Mucosa of descending colon (tissue), 3 donors: ENCODE results near the gene CSNK1A1L. TPM values are rescaled to one million over a fixed set of nuclear protein-coding genes. Genes with fewer than 3 reads are reported as not detected.
"Not testable (repeated sequence)": the region's sequence is repeated elsewhere in the genome, so short reads cannot be mapped to it uniquely, and the experiment has no call there.

Experiments
- ATAC-seq: fragments of 200-7000 bp; cut with Tn5 transposase; one replicate; pipeline ENCODE4 v1.9.1; 2020; ENCODE audit warnings: mild to moderate bottlenecking, moderate library complexity
- DNase-seq, 3 donors: peaks; one replicate each; pipeline ENCODE4 v3.0.0-alpha.2; 2020
- H3K36me3 ChIP-seq: fragments of 200-600 bp; one replicate; pipeline ENCODE4 v1.8.0; 2021; ENCODE audit warnings: low read depth, mild to moderate bottlenecking
- H3K4me1 ChIP-seq: fragments of 200-600 bp; one replicate; pipeline ENCODE4 v1.8.0; 2021; ENCODE audit warnings: low read depth, mild to moderate bottlenecking
- H3K4me3 ChIP-seq: fragments of 200-600 bp; one replicate; pipeline ENCODE4 v1.8.0; 2021; ENCODE audit warnings: mild to moderate bottlenecking
- H3K9me3 ChIP-seq: fragments of 200-600 bp; one replicate; pipeline ENCODE4 v1.8.0; 2021; ENCODE audit warnings: mild to moderate bottlenecking
- intact Hi-C, 2 donors: fragments of 100-400 bp; cut with DNase I in 1 of 2; cut with micrococcal nuclease in 1 of 2; formaldehyde crosslinking; loops; one replicate each; pipeline versions ENCODE4 v1.11.0 to v1.11.1; 2022; cut with DNase I, micrococcal nuclease
- total RNA-seq, 3 donors: library from RNA; stranded (reverse); fragmentation: NEBNext Ultra II Directional in 2 of 3; extraction: Animal tissue kit (Norgen Biotek cat#: 25700) in 2 of 3; gene quantifications; one replicate each; pipeline versions ENCODE4 v1.2.1 to v1.2.4, GENCODE V29; 2021 to 2023
- TF ChIP-seq, protein P1 (sequence below): fragments of 200-600 bp; IDR thresholded peaks from one replicate; pipeline ENCODE4 v1.8.0; 2022; ENCODE audit warnings: antibody characterized with exemption, mild to moderate bottlenecking
- donor health status: DM: no; HTN: no; CAD: no; lungs with moderate emphysema.
- donor health status: DM: no; HTN: no; CAD: no.
- donor health status: DM: no; HTN: yes; CAD: no.

Gene CSNK1A1L
- total RNA-seq, 3 donors from 2014 or later, result not detected

DNA sequence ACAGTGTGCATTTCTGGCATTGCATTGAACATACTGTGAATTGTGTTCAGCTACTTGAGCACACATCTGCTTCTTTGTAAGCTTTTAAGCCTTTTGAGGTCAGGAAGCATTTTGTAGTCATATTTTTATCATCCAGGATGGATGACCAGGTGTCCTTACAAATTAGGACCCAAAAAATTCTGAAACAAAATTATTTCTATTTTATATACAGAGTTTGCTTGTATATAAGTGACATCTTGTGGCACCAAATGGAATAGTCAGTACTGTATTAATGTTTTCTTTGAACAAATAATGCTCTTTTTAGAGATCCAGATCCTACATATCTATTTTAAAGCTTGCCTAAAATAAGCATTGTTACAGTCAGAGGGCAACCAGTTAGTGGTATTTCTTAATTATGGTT is 36.5 kb downstream of the CSNK1A1L start:
- ATAC-seq, result no peak
- Histone ChIP-seq H3K4me1 (no peaks in the 10 kb centered on the region), H3K4me3 (no peak overlapping the region), H3K36me3 (no peaks in the 10 kb centered on the region), H3K9me3 (no peaks in the 10 kb centered on the region)
- TF ChIP-seq, protein P1, sequence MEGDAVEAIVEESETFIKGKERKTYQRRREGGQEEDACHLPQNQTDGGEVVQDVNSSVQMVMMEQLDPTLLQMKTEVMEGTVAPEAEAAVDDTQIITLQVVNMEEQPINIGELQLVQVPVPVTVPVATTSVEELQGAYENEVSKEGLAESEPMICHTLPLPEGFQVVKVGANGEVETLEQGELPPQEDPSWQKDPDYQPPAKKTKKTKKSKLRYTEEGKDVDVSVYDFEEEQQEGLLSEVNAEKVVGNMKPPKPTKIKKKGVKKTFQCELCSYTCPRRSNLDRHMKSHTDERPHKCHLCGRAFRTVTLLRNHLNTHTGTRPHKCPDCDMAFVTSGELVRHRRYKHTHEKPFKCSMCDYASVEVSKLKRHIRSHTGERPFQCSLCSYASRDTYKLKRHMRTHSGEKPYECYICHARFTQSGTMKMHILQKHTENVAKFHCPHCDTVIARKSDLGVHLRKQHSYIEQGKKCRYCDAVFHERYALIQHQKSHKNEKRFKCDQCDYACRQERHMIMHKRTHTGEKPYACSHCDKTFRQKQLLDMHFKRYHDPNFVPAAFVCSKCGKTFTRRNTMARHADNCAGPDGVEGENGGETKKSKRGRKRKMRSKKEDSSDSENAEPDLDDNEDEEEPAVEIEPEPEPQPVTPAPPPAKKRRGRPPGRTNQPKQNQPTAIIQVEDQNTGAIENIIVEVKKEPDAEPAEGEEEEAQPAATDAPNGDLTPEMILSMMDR, result no peak
- DNase-seq, result no peak
- intact Hi-C loops, result no loop called here

DNA sequence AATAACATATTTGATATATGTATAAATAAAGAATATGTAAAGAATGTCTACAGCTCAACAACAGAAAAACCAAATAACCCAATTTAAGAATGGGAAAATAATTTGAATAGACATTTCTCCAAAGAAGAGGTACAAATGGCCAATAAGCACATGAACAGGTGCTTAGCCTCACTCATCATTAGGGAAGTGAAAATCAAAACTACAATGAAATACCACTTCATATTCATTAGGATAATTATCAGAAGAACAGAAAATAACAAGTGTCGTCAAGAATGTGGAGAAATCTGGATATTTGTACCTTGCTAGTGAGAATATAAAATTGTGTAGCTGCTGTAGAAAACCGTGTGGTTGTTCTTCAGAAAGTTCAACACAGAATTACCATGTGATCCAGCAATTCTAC is 37.6 kb downstream of the CSNK1A1L start:
- DNase-seq (no peak), ATAC-seq (no peak)
- Histone ChIP-seq H3K4me1 (no peaks in the 10 kb centered on the region), H3K36me3 (no peaks in the 10 kb centered on the region), H3K4me3 (no peak overlapping the region), H3K9me3 (no peaks in the 10 kb centered on the region)
- intact Hi-C loops, result no loop called here
- TF ChIP-seq, protein P1, result no peak

DNA sequence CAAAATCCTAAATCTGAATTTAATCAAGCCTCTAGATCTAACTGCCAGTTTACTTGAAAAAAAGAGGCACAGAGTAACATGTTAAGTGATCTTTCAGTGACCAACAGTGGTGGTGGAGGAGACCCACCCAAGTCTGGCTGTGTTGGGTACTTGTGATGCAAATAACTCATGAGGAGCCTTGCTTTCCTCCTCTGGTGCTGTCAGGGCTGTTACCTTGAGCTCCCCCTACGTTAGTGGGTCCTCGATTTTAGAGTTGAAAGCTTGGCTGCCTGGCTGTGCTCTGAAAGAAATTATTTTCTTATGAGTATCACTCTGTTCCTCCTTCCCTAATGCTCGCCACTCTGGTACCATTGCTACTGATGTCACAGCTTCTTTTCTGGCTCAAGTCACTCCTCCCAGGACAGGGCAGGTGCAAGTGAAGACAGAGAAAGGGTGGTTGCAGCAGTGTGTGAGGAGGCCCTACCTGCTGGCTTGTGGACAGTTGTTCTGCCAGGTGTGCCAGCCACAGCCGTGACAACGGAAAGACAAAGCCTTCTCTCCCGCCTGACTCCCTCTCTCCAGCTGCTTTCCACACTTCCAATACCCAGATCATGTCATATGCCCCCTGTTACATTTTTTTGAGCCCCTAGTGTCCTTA is 39.5 kb downstream of the CSNK1A1L start:
- TF ChIP-seq, protein P1, result no peak

DNA sequence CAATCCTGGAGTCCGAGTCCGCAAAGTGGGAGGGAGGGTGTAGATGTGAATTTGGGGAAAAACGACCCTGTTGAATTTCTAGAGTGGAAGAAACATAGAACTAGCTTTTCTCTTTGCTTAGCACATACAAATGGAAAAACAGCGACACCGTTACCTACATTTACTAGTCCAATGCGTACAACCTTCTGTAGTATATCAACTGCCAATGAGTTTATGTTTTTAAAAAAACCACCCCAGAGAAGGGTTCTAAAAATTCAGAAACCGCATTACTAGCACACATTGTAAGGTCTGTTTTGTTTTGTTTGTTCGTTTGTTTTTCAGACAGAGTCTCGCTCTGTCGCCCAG is 45.6 kb downstream of the CSNK1A1L start:
- Histone ChIP-seq H3K4me1 (peaks cover 5% of the 10 kb centered on the region), H3K36me3 (no peaks in the 10 kb centered on the region), H3K9me3 (no peaks in the 10 kb centered on the region), H3K4me3 (peak overlapping the region; percentile 67)
- intact Hi-C loops, result no loop called here
- TF ChIP-seq, protein P1, result no peak
- ATAC-seq (peak; percentile 33), DNase-seq (no peak)

More for the DNA sequence above, 39.5 kb downstream of the CSNK1A1L start:
- H3K36me3 ChIP-seq, result no peaks in the 10 kb centered on the region
- H3K4me3 ChIP-seq, result no peak overlapping the region
- no peak for DNase-seq
- no peaks in the 10 kb centered on the region for H3K4me1 ChIP-seq
- ATAC-seq, result no peak
- no peaks in the 10 kb centered on the region for H3K9me3 ChIP-seq
- intact Hi-C loops, result no loop called here

DNA sequence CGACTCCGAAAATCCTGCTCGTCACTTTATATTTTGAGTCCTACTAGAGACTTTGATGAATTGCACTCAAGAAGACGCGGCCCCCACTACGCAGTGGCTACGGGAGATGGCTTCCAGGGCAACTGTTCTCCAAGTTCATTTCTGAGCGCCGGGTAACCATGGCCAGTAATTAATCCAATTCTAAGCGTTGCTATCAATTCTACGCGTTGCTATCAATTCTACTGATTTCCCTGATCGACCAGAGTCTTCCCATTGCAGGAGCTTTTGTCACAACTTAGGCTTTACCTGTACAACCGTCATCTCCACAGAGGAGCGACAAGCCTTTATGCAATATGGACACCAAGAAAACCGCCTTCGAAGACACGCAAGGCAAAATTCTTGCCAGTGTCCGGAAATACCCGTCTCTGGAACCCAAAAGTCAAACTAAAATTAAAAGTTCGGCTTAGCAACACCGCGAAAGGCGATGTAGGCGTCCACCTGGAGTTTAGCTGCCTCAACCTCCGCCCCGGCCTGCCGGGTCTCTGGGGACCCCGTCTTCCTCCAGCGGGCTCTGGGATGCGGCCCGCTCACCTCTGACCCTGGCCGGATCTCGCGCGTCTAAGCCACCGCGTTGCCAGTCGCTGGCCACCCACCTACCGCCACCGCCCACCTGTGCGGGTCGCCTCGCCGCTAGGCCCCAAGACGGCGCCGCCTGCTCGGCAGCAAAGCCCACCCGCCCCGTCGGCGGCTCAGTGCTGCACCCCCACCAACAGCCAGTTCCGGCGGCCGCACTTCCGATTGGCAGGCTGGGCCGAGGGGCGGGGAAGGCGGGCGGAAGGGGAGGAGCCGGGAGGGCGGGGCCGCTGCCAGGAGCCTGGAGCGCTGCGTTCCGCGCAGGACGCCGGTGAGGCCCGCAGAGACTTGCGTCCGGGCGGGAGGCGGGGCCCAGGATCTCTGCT is 46.3 kb downstream of the CSNK1A1L start, which contains the start of gene SUPT20H:
Gene SUPT20H, minus strand, starts transcription at position 779 of the 938 bp plus-strand sequence. CDS start 8,198 bp downstream, outside the sequence.
- ATAC-seq, result peak; percentile 100
- Histone ChIP-seq H3K4me3 (peak within 1 kb of the TSS; percentile 67), H3K9me3 (no peaks in the 10 kb centered on the region), H3K36me3 (no peaks in the 10 kb centered on the region), H3K4me1 (peaks cover 5% of the 10 kb centered on the region)
- TF ChIP-seq, protein P1, result no peak
- peak; percentile 97 to 98 (median 97) for DNase-seq
- intact Hi-C loops, result no loop called here

DNA sequence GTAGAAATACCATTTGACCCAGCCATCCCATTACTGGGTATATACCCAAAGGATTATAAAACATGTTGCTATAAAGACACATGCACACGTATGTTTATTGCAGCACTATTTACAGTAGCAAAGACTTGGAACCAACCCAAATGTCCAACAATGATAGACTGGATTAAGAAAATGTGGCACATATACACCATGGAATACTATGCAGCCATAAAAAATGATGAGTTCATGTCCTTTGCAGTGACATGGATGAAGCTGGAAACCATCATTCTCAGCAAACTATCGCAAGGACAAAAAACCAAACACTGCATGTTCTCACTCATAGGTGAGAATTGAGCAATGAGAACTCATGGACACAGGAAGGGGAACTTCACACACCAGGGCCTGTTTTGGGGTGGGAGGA is 49.2 kb downstream of the CSNK1A1L start:
- H3K4me1 ChIP-seq, H3K36me3 ChIP-seq, H3K9me3 ChIP-seq, DNase-seq, intact Hi-C loops, ATAC-seq, H3K4me3 ChIP-seq: not testable (repeated sequence)
